Anterior cingulate cortex (tissue), 58 donors: Measurements from ENCODE around the gene COL25A1.

Source experiments
- DNase-seq, 58 donors: peaks; one replicate each; lab custom pipeline; 2025; lab: John Stamatoyannopoulos, UW

The COL25A1 gene

GRCh38 chr4:108980455-108981239 is 321.8 kb downstream of the COL25A1 start:
- no peak for DNase-seq

GRCh38 chr4:108979759-108980158 is 322.7 kb downstream of the COL25A1 start:
- peak in 5 of 58 donors; percentile 1 to 4 (median 2) for DNase-seq

GRCh38 chr4:108978066-108978465 is 324.4 kb downstream of the COL25A1 start:
- no peak for DNase-seq

GRCh38 chr4:108972613-108973283 is 329.7 kb downstream of the COL25A1 start:
- DNase-seq: no peak

GRCh38 chr4:108971473-108971872 is 331.0 kb downstream of the COL25A1 start:
- DNase-seq: no peak

GRCh38 chr4:108965472-108966076 is 336.9 kb downstream of the COL25A1 start:
- no peak for DNase-seq

GRCh38 chr4:108965016-108965415 is 337.4 kb downstream of the COL25A1 start:
- DNase-seq: no peak

GRCh38 chr4:108963910-108964309 is 338.5 kb downstream of the COL25A1 start:
- no peak for DNase-seq

- DNase-seq: no peak
Observed at GRCh38 chr4:108959491-108959890, 343.0 kb downstream of the COL25A1 start.

- no peak for DNase-seq
Observed at GRCh38 chr4:108954880-108955279, 347.6 kb downstream of the COL25A1 start.

- DNase-seq: no peak
Observed at GRCh38 chr4:108953941-108954340, 348.5 kb downstream of the COL25A1 start.

- DNase-seq: no peak
Observed at GRCh38 chr4:108950158-108950915, 352.1 kb downstream of the COL25A1 start.

- DNase-seq: no peak
Observed at GRCh38 chr4:108947526-108947925, 354.9 kb downstream of the COL25A1 start.

- DNase-seq: no peak
Observed at GRCh38 chr4:108946237-108946636, 356.2 kb downstream of the COL25A1 start.

GRCh38 chr4:108943976-108944591 is 358.4 kb downstream of the COL25A1 start:
- DNase-seq: no peak

- DNase-seq: no peak
Observed at GRCh38 chr4:108943371-108943770, 359.1 kb downstream of the COL25A1 start.

GRCh38 chr4:108941904-108942430 is 360.5 kb downstream of the COL25A1 start:
- no peak for DNase-seq

GRCh38 chr4:108940634-108941033 is 361.8 kb downstream of the COL25A1 start:
- no peak for DNase-seq

GRCh38 chr4:108940149-108940548 is 362.3 kb downstream of the COL25A1 start:
- DNase-seq: no peak

GRCh38 chr4:108937066-108937465 is 365.4 kb downstream of the COL25A1 start:
- no peak for DNase-seq
